WTC11 (cell line): ENCODE results near the gene SLC8A3. TPM values are rescaled to one million over a fixed set of nuclear protein-coding genes. Genes with fewer than 3 reads are reported as not detected.

Experiments used
- ATAC-seq: fragments of 200-7000 bp; cut with Tn5 transposase; 2 replicates; pipeline ENCODE4 v1.10.0; 2021; ENCODE audit warnings: mild to moderate bottlenecking, moderate library complexity
- CTCF ChIA-PET: fragments of 300-600 bp; sonication (Branson Sonifier 250); formaldehyde crosslinking; loops from one replicate; lab custom pipeline; 2021; ENCODE audit warnings: antibody characterized with exemption; lab: Charles Lee
- POLR2A ChIA-PET: fragments of 350-600 bp; sonication (Branson Sonifier 250); formaldehyde crosslinking; loops from one replicate; lab custom pipeline; 2021; ENCODE audit warnings: antibody characterized with exemption; lab: Charles Lee
- DNase-seq: peaks from one replicate; pipeline ENCODE4 v3.0.0; 2021; ENCODE audit warnings: low spot score
- H3K27ac Mint-ChIP-seq: 2 replicates; pipeline ENCODE4 v1.8.0; 2021; ENCODE audit warnings: mixed read lengths
- H3K27me3 Mint-ChIP-seq: 2 replicates; pipeline ENCODE4 v1.8.0; 2021; ENCODE audit warnings: low read depth, mild to moderate bottlenecking, moderate library complexity, mixed read lengths
- H3K36me3 Mint-ChIP-seq: 2 replicates; pipeline ENCODE4 v1.8.0; 2021; ENCODE audit warnings: mixed read lengths
- H3K4me1 Mint-ChIP-seq: 2 replicates; pipeline ENCODE4 v1.8.0; 2022; ENCODE audit warnings: mixed read lengths
- H3K4me3 Mint-ChIP-seq: 2 replicates; pipeline ENCODE4 v1.8.0; 2021; ENCODE audit warnings: mild to moderate bottlenecking, moderate library complexity, mixed read lengths
- H3K9me3 Mint-ChIP-seq: 2 replicates; pipeline ENCODE4 v1.8.0; 2021; ENCODE audit warnings: mixed read lengths
- CREB1 ChIP-seq: sonication (generic); formaldehyde crosslinking; IDR thresholded peaks from 2 replicates; pipeline ENCODE4 v1.8.0; 2023; ENCODE audit warnings: mild to moderate bottlenecking, missing genetic modification reagents
- CREM ChIP-seq: sonication (generic); formaldehyde crosslinking; IDR thresholded peaks from 2 replicates; pipeline ENCODE4 v1.8.1; 2022; ENCODE audit warnings: mild to moderate bottlenecking, missing genetic modification reagents, moderate library complexity
- ETV6 ChIP-seq: sonication (generic); formaldehyde crosslinking; IDR thresholded peaks from 2 replicates; pipeline ENCODE4 v1.8.1; 2022; ENCODE audit warnings: mild to moderate bottlenecking, missing genetic modification reagents
- JAZF1 ChIP-seq: fragments of 250-450 bp; sonication (Bioruptor Pico); IDR thresholded peaks from 2 replicates; pipeline ENCODE4 v1.9.0; 2021; ENCODE audit warnings: moderate library complexity, mild to moderate bottlenecking, inconsistent platforms
- NR2C2 ChIP-seq: sonication (generic); formaldehyde crosslinking; IDR thresholded peaks from 2 replicates; pipeline ENCODE4 v1.8.0; 2022; ENCODE audit warnings: mild to moderate bottlenecking, missing genetic modification reagents
- SMAD4 ChIP-seq: sonication (generic); formaldehyde crosslinking; IDR thresholded peaks from 2 replicates; pipeline ENCODE4 v1.8.0; 2022; ENCODE audit warnings: mild to moderate bottlenecking, missing genetic modification reagents
- SP1 ChIP-seq: sonication (generic); formaldehyde crosslinking; conservative IDR thresholded peaks from 2 replicates; pipeline ENCODE4 v1.8.1; 2022; ENCODE audit warnings: missing genetic modification reagents
- ZNF219 ChIP-seq: sonication (generic); formaldehyde crosslinking; IDR thresholded peaks from 2 replicates; pipeline ENCODE4 v1.8.0; 2023; ENCODE audit warnings: missing genetic modification reagents, mild to moderate bottlenecking, borderline replicate concordance
- ZNF396 ChIP-seq: fragments of 250-450 bp; sonication (Bioruptor Pico); IDR thresholded peaks from 2 replicates; pipeline ENCODE4 v1.8.0; 2021; ENCODE audit warnings: mild to moderate bottlenecking, moderate library complexity, borderline replicate concordance
- ZNF423 ChIP-seq: fragments of 250-450 bp; sonication (Bioruptor Pico); IDR thresholded peaks from 2 replicates; pipeline ENCODE4 v2.1.2; 2022; ENCODE audit warnings: mild to moderate bottlenecking, moderate library complexity
- total RNA-seq: library from RNA; stranded (reverse); gene quantifications from 3 replicates; pipeline ENCODE4 v1.2.3, GENCODE V29; 2021
- TF ChIP-seq, protein P1 (sequence below): fragments of 250-450 bp; sonication (Bioruptor Pico); conservative IDR thresholded peaks from 2 replicates; pipeline ENCODE4 v1.9.0; 2021; ENCODE audit warnings: mild to moderate bottlenecking
- TF ChIP-seq, protein P2 (sequence below): sonication (generic); formaldehyde crosslinking; IDR thresholded peaks from 2 replicates; pipeline ENCODE4 v1.8.1; 2022; ENCODE audit warnings: mild to moderate bottlenecking, missing genetic modification reagents, moderate library complexity, borderline replicate concordance
- TF ChIP-seq, protein P3 (sequence below): fragments of 250-450 bp; sonication (Bioruptor Pico); IDR thresholded peaks from 2 replicates; pipeline ENCODE4 v1.9.0; 2021; ENCODE audit warnings: mild to moderate bottlenecking, borderline replicate concordance
- TF ChIP-seq, protein P4 (sequence below): fragments of 250-450 bp; sonication (Bioruptor Pico); IDR thresholded peaks from 2 replicates; pipeline ENCODE4 v1.9.0; 2021; ENCODE audit warnings: mild to moderate bottlenecking
- TF ChIP-seq, protein P5 (sequence below): fragments of 250-450 bp; sonication (Bioruptor Pico); IDR thresholded peaks from 2 replicates; pipeline ENCODE4 v1.9.0; 2021; ENCODE audit warnings: moderate library complexity, mild to moderate bottlenecking, inconsistent platforms, borderline replicate concordance
- TF ChIP-seq, protein P6 (sequence below): sonication (generic); formaldehyde crosslinking; IDR thresholded peaks from 2 replicates; pipeline ENCODE4 v1.8.0; 2022; ENCODE audit warnings: mild to moderate bottlenecking, missing genetic modification reagents
- TF ChIP-seq, protein P7 (sequence below): fragments of 200-600 bp; IDR thresholded peaks from 2 replicates; pipeline ENCODE4 v1.8.0; 2022; ENCODE audit warnings: antibody characterized with exemption
- TF ChIP-seq, protein P8 (sequence below): sonication (generic); formaldehyde crosslinking; conservative IDR thresholded peaks from 2 replicates; pipeline ENCODE4 v1.8.1; 2022; ENCODE audit warnings: mild to moderate bottlenecking, missing genetic modification reagents

Gene SLC8A3
- total RNA-seq, 1 experiment from 2014 or later: 0.63 TPM

DNA sequence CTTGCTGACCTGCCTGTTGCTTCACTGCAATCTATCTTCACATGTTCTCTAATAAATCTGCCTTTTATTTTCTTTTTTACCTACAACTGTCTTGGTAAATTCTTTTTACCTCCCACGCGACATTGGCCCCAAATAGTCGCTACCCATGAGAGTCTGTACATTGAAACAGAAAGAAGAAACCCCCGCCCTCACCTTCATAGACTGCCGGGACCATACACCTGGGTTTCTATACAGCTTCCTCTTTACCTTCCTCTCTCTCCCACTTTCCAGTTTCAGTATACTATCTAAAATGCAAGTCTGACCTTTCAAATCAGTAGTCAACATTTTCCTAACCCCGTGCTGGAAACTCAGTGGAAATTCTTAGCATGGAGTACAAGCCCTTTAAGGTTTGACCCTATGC, 4.8 kb downstream of the SLC8A3 start:
- Mint-ChIP-seq H3K4me1 (peaks cover 24% of the 10 kb centered on the region), H3K4me3 (no peak overlapping the region), H3K27me3 (peaks cover 28% of the 10 kb centered on the region), H3K36me3 (no peaks in the 10 kb centered on the region), H3K9me3 (peaks cover 3% of the 10 kb centered on the region; the same call in 1 of the 2 replicates), H3K27ac (no peak overlapping the region)
- CTCF ChIA-PET: interaction anchor here (1.2 to 1.4 kb wide), 2 partner anchors 96 to 97 kb away, joined by 3 to 4 read pairs; no protein-coding TSS in a partner anchor
- DNase-seq (no peak), ATAC-seq (no peak)
- no peak for TF ChIP-seq JAZF1 (CRISPR knock-in tag)
- TF ChIP-seq, protein P1, sequence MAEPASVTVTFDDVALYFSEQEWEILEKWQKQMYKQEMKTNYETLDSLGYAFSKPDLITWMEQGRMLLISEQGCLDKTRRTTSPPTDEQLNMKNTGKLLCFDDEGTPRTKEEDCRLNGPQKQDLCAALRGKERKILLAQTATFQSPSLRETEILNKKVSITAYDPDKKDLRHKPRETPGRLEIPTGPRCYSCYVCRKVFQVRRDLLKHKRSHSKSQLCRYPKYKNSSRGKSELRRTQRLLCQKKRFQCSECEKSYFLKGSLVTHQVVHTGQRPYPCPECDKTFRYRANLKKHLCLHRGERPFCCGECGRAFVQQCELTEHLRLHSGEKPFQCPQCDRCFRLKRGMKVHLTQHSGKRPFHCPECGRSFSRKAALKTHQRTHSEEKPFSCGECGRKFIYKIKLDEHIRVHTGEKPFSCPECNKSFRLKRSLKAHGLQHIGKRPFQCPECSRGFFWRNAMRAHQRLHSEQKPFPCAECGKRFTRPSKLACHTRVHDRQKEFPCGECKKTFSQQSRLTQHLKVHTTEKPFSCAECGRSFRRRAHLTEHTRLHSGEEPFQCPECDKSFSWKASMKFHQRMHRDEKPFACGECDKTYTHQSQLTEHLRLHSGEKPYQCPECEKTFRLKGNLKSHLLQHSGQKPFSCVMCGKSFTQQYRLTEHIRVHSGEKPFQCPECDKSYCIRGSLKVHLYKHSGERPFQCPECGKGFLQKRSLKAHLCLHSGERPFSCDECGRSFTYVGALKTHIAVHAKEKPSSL (CRISPR knock-in tag): no peak
- TF ChIP-seq, protein P2, sequence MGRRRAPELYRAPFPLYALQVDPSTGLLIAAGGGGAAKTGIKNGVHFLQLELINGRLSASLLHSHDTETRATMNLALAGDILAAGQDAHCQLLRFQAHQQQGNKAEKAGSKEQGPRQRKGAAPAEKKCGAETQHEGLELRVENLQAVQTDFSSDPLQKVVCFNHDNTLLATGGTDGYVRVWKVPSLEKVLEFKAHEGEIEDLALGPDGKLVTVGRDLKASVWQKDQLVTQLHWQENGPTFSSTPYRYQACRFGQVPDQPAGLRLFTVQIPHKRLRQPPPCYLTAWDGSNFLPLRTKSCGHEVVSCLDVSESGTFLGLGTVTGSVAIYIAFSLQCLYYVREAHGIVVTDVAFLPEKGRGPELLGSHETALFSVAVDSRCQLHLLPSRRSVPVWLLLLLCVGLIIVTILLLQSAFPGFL (CRISPR knock-in tag): no peak
- TF ChIP-seq, protein P3, sequence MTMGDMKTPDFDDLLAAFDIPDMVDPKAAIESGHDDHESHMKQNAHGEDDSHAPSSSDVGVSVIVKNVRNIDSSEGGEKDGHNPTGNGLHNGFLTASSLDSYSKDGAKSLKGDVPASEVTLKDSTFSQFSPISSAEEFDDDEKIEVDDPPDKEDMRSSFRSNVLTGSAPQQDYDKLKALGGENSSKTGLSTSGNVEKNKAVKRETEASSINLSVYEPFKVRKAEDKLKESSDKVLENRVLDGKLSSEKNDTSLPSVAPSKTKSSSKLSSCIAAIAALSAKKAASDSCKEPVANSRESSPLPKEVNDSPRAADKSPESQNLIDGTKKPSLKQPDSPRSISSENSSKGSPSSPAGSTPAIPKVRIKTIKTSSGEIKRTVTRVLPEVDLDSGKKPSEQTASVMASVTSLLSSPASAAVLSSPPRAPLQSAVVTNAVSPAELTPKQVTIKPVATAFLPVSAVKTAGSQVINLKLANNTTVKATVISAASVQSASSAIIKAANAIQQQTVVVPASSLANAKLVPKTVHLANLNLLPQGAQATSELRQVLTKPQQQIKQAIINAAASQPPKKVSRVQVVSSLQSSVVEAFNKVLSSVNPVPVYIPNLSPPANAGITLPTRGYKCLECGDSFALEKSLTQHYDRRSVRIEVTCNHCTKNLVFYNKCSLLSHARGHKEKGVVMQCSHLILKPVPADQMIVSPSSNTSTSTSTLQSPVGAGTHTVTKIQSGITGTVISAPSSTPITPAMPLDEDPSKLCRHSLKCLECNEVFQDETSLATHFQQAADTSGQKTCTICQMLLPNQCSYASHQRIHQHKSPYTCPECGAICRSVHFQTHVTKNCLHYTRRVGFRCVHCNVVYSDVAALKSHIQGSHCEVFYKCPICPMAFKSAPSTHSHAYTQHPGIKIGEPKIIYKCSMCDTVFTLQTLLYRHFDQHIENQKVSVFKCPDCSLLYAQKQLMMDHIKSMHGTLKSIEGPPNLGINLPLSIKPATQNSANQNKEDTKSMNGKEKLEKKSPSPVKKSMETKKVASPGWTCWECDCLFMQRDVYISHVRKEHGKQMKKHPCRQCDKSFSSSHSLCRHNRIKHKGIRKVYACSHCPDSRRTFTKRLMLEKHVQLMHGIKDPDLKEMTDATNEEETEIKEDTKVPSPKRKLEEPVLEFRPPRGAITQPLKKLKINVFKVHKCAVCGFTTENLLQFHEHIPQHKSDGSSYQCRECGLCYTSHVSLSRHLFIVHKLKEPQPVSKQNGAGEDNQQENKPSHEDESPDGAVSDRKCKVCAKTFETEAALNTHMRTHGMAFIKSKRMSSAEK (CRISPR knock-in tag): no peak
- TF ChIP-seq SMAD4 (CRISPR knock-in tag): no peak
- TF ChIP-seq, protein P4, sequence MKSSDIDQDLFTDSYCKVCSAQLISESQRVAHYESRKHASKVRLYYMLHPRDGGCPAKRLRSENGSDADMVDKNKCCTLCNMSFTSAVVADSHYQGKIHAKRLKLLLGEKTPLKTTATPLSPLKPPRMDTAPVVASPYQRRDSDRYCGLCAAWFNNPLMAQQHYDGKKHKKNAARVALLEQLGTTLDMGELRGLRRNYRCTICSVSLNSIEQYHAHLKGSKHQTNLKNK: no peak
- TF ChIP-seq SP1: no peak
- TF ChIP-seq, protein P5, sequence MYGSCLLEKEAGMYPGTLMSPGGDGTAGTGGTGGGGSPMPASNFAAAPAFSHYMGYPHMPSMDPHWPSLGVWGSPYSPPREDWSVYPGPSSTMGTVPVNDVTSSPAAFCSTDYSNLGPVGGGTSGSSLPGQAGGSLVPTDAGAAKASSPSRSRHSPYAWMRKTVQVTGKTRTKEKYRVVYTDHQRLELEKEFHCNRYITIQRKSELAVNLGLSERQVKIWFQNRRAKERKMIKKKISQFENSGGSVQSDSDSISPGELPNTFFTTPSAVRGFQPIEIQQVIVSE (CRISPR knock-in tag): no peak
- TF ChIP-seq CREM (CRISPR knock-in tag): no peak
- no peak for TF ChIP-seq NR2C2 (CRISPR knock-in tag)
- no peak for TF ChIP-seq ZNF219 (CRISPR knock-in tag)
- no peak for TF ChIP-seq ZNF396 (CRISPR knock-in tag)
- TF ChIP-seq, protein P6, sequence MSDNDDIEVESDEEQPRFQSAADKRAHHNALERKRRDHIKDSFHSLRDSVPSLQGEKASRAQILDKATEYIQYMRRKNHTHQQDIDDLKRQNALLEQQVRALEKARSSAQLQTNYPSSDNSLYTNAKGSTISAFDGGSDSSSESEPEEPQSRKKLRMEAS (CRISPR knock-in tag): no peak
- TF ChIP-seq, protein P7, sequence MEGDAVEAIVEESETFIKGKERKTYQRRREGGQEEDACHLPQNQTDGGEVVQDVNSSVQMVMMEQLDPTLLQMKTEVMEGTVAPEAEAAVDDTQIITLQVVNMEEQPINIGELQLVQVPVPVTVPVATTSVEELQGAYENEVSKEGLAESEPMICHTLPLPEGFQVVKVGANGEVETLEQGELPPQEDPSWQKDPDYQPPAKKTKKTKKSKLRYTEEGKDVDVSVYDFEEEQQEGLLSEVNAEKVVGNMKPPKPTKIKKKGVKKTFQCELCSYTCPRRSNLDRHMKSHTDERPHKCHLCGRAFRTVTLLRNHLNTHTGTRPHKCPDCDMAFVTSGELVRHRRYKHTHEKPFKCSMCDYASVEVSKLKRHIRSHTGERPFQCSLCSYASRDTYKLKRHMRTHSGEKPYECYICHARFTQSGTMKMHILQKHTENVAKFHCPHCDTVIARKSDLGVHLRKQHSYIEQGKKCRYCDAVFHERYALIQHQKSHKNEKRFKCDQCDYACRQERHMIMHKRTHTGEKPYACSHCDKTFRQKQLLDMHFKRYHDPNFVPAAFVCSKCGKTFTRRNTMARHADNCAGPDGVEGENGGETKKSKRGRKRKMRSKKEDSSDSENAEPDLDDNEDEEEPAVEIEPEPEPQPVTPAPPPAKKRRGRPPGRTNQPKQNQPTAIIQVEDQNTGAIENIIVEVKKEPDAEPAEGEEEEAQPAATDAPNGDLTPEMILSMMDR: no peak
- POLR2A ChIA-PET: no interaction called here

DNA sequence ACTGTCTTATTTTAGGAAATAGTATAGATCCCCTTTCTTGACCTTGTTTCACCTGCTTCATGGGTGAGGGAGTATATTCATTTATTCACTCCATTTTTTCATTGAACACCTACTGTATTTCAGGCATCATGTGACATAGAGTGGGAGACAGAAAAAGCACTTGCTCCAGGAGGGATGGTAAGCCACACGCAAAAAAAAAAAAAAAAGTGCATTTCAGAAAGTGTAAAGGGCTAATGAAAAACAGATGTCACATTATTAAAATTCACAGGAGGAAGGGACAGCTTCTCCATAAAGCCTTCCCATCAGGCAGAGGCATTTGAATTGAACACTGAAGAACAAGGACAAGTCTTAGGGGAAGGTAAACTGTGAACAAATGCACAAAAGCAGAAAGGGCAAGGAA, 7.5 kb downstream of the SLC8A3 start:
- TF ChIP-seq ZNF423 (no peak), ETV6 (CRISPR knock-in tag) (no peak), CREB1 (CRISPR knock-in tag) (no peak)
- TF ChIP-seq, protein P8, sequence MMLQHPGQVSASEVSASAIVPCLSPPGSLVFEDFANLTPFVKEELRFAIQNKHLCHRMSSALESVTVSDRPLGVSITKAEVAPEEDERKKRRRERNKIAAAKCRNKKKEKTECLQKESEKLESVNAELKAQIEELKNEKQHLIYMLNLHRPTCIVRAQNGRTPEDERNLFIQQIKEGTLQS (CRISPR knock-in tag): no peak
- TF ChIP-seq, protein P5 (CRISPR knock-in tag): no peak
- no peak overlapping the region for H3K4me3 Mint-ChIP-seq
- peaks cover 4% of the 10 kb centered on the region for H3K27me3 Mint-ChIP-seq
- H3K4me1 Mint-ChIP-seq: peaks cover 18% of the 10 kb centered on the region
- ATAC-seq: no peak
- no peaks in the 10 kb centered on the region for H3K36me3 Mint-ChIP-seq
- ChIA-PET POLR2A (no interaction called here), CTCF (no interaction called here)
- DNase-seq: no peak
- no peak overlapping the region for H3K27ac Mint-ChIP-seq
- peaks cover 16% of the 10 kb centered on the region for H3K9me3 Mint-ChIP-seq
